Right lobe of liver (tissue), 6 donors: ENCODE data around the gene OR5M3. TPM values are rescaled to one million over a fixed set of nuclear protein-coding genes. Genes with fewer than 3 reads are reported as not detected.

Experiments
- ATAC-seq, 4 donors: fragments of 200-7000 bp; cut with Tn5 transposase; one replicate each; pipeline ENCODE4 v1.9.1; 2020; ENCODE audit warnings: mild to moderate bottlenecking in 4 of 4, moderate library complexity in 4 of 4
- DNase-seq, 3 donors: peaks; one replicate each; pipeline ENCODE4 v3.0.0-alpha.2; 2020
- H3K27ac ChIP-seq, 3 donors: fragments of 200-600 bp; one replicate each; pipeline ENCODE4 v1.8.0; 2022
- H3K27me3 ChIP-seq, 2 donors: fragments of 200-600 bp; one replicate each; pipeline ENCODE4 v1.8.0; 2022
- H3K36me3 ChIP-seq, 4 donors: fragments of 200-600 bp; sonication (generic) in 1 of 4; one replicate each; pipeline versions ENCODE4 v1.5.1 to v1.8.0; 2017 to 2022; ENCODE audit warnings: control low read depth in 1 of 4
- H3K4me1 ChIP-seq, 4 donors: fragments of 200-600 bp; sonication (generic) in 1 of 4; one replicate each; pipeline versions ENCODE4 v1.5.1 to v1.8.0; 2017 to 2022; ENCODE audit warnings: control low read depth in 1 of 4
- H3K4me3 ChIP-seq, 3 donors: fragments of 200-600 bp; one replicate each; pipeline ENCODE4 v1.8.0; 2022
- H3K9me3 ChIP-seq, 4 donors: fragments of 200-600 bp; sonication (generic) in 1 of 4; one replicate each; pipeline versions ENCODE4 v1.5.1 to v1.8.0; 2017 to 2022; ENCODE audit warnings: control low read depth in 1 of 4
- POLR2A ChIP-seq: fragments of 450-650 bp; IDR thresholded peaks from one replicate; pipeline ENCODE4 v1.6.1; 2017; ENCODE audit warnings: antibody characterized with exemption, mild to moderate bottlenecking
- WGBS: methylation state at CpG from one replicate; pipeline ENCODE4 v1.1.6; 2018; ENCODE audit warnings: low coverage, low lambda C conversion rate; ENCODE audit not compliant: insufficient coverage; ENCODE audit errors: missing lambda C conversion rate; 5-methylcytosine and 5-hydroxymethylcytosine counted together
- intact Hi-C, 2 donors: fragments of 100-400 bp; cut with DNase I; formaldehyde crosslinking; loops; one replicate each; pipeline versions ENCODE4 v1.11.2 to v1.14.1; 2022
- long read RNA-seq: library from polyadenylated mRNA; unstranded; transcript quantifications from one replicate; pipeline ENCODE4 v2.0.0, GENCODE V29; 2019
- total RNA-seq, 6 experiments: library from RNA; depleted of rRNA in 2 of 6; stranded (reverse); fragments of >200 nt in 2 of 6; fragmentation: NEBNext Ultra II Directional in 3 of 6; extraction: Animal tissue kit (Norgen Biotek cat#: 25700) in 3 of 6; gene quantifications; one replicate each; pipeline versions ENCODE4 v1.1.0 to v1.2.4, GENCODE V29; 2016 to 2023
- TF ChIP-seq, protein P1 (sequence below), 4 donors: fragments of 200-600 bp in 3 of 4; fragments of 450-650 bp in 1 of 4; IDR thresholded peaks; one replicate each; pipeline versions ENCODE4 v1.5.1 to v1.8.0; 2016 to 2022; ENCODE audit warnings: antibody characterized with exemption in 4 of 4, mild to moderate bottlenecking in 2 of 4
- donor health status: DM: no; HTN: yes; CAD: no.
- donor health status: DM: no; HTN: no; CAD: no.
- donor health status: DM: no; HTN: no; CAD: no.
- donor health status: DM: no; HTN: yes; CAD: no.
- donor health status: DM: no; HTN: yes; CAD: no.

OR5M3 gene
- total RNA-seq, result not detected
- long read RNA-seq, result 0 reads

DNA sequence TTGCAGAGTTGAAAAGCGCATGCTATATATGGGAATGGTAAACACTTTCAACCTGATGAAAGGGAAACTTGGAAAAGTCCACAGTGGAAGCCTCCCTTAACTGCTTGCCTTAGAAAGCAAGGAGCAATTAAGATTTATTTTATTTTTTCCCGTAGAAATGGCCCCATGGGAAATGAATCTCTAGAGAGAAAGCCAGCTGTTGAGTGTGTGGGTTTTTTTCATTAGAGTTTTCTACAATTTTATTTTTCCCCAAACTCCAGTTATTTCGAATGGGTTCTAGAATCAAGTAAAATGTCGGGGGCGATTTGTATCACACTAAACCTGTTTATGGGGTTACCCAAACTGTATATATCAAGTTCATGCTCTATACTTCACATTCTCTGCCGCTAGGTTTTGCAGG is at the start of gene OR5M3:
Gene OR5M3 (minus strand): TSS at position 101 of the 400 bp plus-strand sequence. CDS start 2,855 bp downstream, outside the sequence.
- no peak for TF ChIP-seq POLR2A
- TF ChIP-seq, protein P1, sequence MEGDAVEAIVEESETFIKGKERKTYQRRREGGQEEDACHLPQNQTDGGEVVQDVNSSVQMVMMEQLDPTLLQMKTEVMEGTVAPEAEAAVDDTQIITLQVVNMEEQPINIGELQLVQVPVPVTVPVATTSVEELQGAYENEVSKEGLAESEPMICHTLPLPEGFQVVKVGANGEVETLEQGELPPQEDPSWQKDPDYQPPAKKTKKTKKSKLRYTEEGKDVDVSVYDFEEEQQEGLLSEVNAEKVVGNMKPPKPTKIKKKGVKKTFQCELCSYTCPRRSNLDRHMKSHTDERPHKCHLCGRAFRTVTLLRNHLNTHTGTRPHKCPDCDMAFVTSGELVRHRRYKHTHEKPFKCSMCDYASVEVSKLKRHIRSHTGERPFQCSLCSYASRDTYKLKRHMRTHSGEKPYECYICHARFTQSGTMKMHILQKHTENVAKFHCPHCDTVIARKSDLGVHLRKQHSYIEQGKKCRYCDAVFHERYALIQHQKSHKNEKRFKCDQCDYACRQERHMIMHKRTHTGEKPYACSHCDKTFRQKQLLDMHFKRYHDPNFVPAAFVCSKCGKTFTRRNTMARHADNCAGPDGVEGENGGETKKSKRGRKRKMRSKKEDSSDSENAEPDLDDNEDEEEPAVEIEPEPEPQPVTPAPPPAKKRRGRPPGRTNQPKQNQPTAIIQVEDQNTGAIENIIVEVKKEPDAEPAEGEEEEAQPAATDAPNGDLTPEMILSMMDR (IDR thresholded peaks at IDR 0.05), result no peak
- H3K27ac ChIP-seq, result no peak within 1 kb of the TSS
- H3K36me3 ChIP-seq, result no peaks in the 10 kb centered on the region
- intact Hi-C loops, result no loop called here
- ATAC-seq, result no peak
- H3K27me3 ChIP-seq, result no peaks in the 10 kb centered on the region
- no peaks in the 10 kb centered on the region for H3K4me1 ChIP-seq
- WGBS, result 45% methylated on average over 6 of the region's 6 CpGs
- DNase-seq, result no peak
- no peaks in the 10 kb centered on the region for H3K9me3 ChIP-seq
- H3K4me3 ChIP-seq, result no peak within 1 kb of the TSS

DNA sequence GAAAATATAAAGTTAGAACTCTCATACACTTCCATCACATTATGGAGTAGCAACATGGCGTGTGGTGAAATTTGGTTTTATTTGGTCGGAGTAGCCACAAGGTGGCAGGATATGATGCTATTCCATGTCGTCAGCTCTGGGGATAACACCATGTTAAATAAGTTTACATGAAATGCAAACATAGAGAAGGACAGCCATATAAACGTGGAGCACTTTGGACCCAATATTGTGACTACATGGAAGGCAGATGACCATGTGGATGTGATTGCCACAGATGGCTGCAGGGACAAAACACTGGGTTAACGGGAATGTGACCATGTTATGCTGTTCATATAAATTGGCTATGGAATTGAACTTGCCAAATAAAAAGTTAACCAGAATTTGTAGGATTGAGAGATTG is 48.9 kb upstream of the OR5M3 start:
- H3K27me3 ChIP-seq, result no peaks in the 10 kb centered on the region
- TF ChIP-seq, protein P1 (IDR thresholded peaks at IDR 0.05), result peak in 1 of 4 donors; percentile 5
- TF ChIP-seq POLR2A, result no peak
- no peak for ATAC-seq
- no peaks in the 10 kb centered on the region for H3K4me1 ChIP-seq
- intact Hi-C loops, result no loop called here
- H3K4me3 ChIP-seq, result no peak overlapping the region
- no peaks in the 10 kb centered on the region for H3K9me3 ChIP-seq
- no peak for DNase-seq
- WGBS, result 33% methylated on average over 5 of the region's 5 CpGs
- no peak overlapping the region for H3K27ac ChIP-seq
- no peaks in the 10 kb centered on the region for H3K36me3 ChIP-seq

GRCh38 chr11:56513280-56513679 is 40.1 kb upstream of the OR5M3 start:
- no peaks in the 10 kb centered on the region for H3K27me3 ChIP-seq
- H3K27ac ChIP-seq, result no peak overlapping the region
- H3K36me3 ChIP-seq, result no peaks in the 10 kb centered on the region
- no peak for TF ChIP-seq POLR2A
- TF ChIP-seq, protein P1 (IDR thresholded peaks at IDR 0.05), result no peak
- H3K4me3 ChIP-seq, result no peak overlapping the region
- no peaks in the 10 kb centered on the region for H3K9me3 ChIP-seq
- no peak for ATAC-seq
- DNase-seq, result no peak
- no peaks in the 10 kb centered on the region for H3K4me1 ChIP-seq
- 35% methylated on average over 1 of the region's 1 CpG for WGBS
- intact Hi-C loops, result no loop called here

DNA sequence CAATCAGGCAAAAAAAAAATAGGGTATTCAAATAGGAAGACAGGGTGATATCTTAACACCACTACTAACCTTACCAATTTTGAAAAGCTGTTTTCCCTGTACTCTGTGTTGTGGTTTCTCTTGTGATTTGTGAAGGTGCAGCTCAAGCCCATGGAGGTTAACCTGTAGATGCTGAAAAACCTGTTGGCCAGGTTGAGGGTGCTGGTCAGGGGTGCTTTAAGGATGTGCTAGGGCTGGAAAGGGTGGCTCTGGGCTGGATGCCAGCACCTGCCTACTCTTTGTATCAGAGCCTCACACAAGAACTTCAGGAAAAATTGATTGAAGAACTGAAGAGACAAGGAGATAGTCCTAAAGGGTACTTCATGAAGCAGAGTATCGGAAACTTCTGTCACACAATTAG is 36.3 kb upstream of the OR5M3 start:
- no peak overlapping the region for H3K4me3 ChIP-seq
- H3K36me3 ChIP-seq, result no peaks in the 10 kb centered on the region
- TF ChIP-seq, protein P1 (IDR thresholded peaks at IDR 0.05), result no peak
- no peak for TF ChIP-seq POLR2A
- ATAC-seq (no peak), DNase-seq (no peak)
- no peaks in the 10 kb centered on the region for H3K4me1 ChIP-seq
- no peaks in the 10 kb centered on the region for H3K9me3 ChIP-seq
- H3K27me3 ChIP-seq, result no peaks in the 10 kb centered on the region
- 63% methylated on average over 1 of the region's 1 CpG for WGBS
- no peak overlapping the region for H3K27ac ChIP-seq
- intact Hi-C loops, result no loop called here

DNA sequence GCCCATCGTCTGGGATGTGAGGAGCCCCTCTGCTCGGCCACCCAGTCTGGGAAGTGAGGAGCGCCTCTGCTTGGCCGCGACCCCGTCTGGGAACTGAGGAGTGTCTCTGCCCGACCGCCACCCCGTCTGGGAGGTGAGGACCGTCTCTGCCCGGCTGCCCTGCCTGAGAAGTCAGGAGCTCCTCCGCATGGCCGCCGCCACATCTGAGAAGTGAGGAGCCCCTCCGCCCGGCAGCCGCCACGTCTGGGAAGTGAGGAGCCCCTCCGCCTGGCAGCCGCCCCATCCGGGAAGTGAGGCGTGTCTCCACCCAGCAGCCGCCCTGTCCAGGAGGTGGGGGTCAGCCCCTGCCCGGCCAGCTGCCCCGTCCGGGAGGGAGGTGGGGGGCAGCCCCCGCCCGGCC is 23.9 kb upstream of the OR5M3 start:
- Histone ChIP-seq H3K4me3 (no peak overlapping the region), H3K4me1 (no peaks in the 10 kb centered on the region), H3K27me3 (no peaks in the 10 kb centered on the region), H3K9me3 (no peaks in the 10 kb centered on the region), H3K27ac (no peak overlapping the region), H3K36me3 (no peaks in the 10 kb centered on the region)
- WGBS, result 67% methylated on average over 3 of the region's 28 CpGs
- DNase-seq (peak in 1 of 3 donors; percentile 55), ATAC-seq (no peak)
- intact Hi-C loops, result no loop called here
- TF ChIP-seq, protein P1 (IDR thresholded peaks at IDR 0.05), result no peak
- no peak for TF ChIP-seq POLR2A
